Measurements from ENCODE around the gene PHF11.

Gene PHF11

GRCh38 chr13:49571299-49572240, 75.8 kb downstream of the PHF11 start:
- Mint-ChIP-seq H3K4me3 (no peak overlapping the region), H3K9me3 (no peaks in the 10 kb centered on the region), H3K4me1 (peaks cover 7% of the 10 kb centered on the region), H3K27me3 (no peaks in the 10 kb centered on the region), H3K27ac (no peak overlapping the region), H3K36me3 (peaks cover 15% of the 10 kb centered on the region)
- ATAC-seq (ENCODE audit: low read depth) (no peak), DNase-seq (ENCODE audit: low spot score in 2 of 2) (no peak)
